ENCODE measurements around the gene BIN1.

Gene BIN1

DNA sequence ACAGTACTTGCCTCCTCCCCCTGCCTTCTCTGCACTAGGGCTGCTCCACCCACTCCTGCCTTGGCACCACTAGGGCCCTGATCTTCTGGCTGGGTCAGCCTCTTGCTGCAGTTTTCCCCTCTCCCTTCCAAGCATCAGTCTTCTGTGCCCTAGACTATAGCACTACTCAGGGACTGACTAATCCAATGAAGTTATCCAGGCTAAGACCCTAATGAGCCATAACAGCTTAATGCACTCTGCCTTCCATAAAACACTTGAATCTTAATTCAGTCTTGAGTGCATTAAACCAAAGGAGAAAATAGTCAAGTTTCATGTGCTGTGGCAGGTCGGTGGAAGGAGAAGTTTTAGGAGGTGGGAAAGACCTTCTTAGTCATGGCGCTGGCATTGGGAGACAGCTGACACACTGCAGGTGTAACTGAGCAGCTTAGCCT is 95.7 kb downstream of the BIN1 start:
- no peaks in the 10 kb centered on the region for H3K36me3 ChIP-seq (ENCODE audit: control insufficient read depth in 5 of 5, insufficient read depth in 5 of 5, low read length in 5 of 5)
- peaks cover 0 to 32% (median 0%) of the 10 kb centered on the region in 5 donors for H3K27me3 ChIP-seq (ENCODE audit: control insufficient read depth in 5 of 5, insufficient read depth in 4 of 5, low read length in 5 of 5)
- no peaks in the 10 kb centered on the region for H3K9me3 ChIP-seq (ENCODE audit: control insufficient read depth in 5 of 5, low read length in 5 of 5)
- no peak overlapping the region for H3K4me3 ChIP-seq (ENCODE audit: low read depth in 1 of 5, low read length in 5 of 5)
- peaks cover 0 to 13% (median 8%) of the 10 kb centered on the region in 5 donors for H3K4me1 ChIP-seq (ENCODE audit: control insufficient read depth in 5 of 5, insufficient read depth in 5 of 5, low read length in 5 of 5)
- no peak overlapping the region for H3K9ac ChIP-seq (ENCODE audit: low read length in 5 of 5)
- H3K27ac ChIP-seq (ENCODE audit: low read depth, low read length): no peak overlapping the region

DNA sequence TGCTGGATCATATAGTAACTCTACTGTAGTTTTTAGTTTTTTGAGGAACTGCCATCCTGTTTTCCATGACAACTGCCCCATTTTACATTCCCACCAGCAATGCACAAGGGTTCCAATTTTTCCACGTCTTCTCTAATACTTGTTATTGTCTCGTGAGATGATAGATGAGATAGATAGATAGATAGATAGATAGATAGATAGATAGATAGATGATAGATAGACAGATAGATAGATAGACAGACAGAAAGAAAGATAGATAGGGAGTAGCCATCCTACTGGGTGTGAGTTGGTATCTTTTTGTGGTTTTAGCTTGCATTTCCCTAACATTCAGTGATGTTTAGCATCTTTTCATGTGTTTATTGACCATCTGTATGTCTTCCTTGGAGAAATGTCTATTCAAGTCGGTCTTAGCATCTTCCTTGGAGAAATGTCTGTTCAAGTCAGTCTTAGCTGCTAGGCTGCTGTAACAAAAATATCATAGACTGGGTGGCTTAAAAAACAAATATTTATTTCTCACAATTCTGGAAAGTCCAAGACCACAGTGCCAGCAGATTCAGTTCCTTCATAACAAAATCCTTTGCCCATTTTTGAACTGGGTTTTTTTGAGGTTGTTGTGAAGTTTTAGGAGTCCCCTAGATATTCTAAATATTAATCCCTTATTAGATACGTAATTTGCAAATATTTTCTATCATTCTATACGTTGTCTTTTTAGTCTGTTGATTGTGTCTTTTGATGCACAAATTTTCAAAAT is 98.5 kb downstream of the BIN1 start:
- H3K4me1 ChIP-seq (ENCODE audit: control insufficient read depth in 5 of 5, insufficient read depth in 5 of 5, low read length in 5 of 5): peaks cover 0 to 13% (median 8%) of the 10 kb centered on the region in 5 donors
- H3K9me3 ChIP-seq (ENCODE audit: control insufficient read depth in 5 of 5, low read length in 5 of 5): no peaks in the 10 kb centered on the region
- H3K27me3 ChIP-seq (ENCODE audit: control insufficient read depth in 5 of 5, insufficient read depth in 4 of 5, low read length in 5 of 5): peaks cover 0 to 16% (median 0%) of the 10 kb centered on the region in 5 donors
- no peak overlapping the region for H3K9ac ChIP-seq (ENCODE audit: low read length in 5 of 5)
- H3K4me3 ChIP-seq (ENCODE audit: low read depth in 1 of 5, low read length in 5 of 5): no peak overlapping the region
- no peak overlapping the region for H3K27ac ChIP-seq (ENCODE audit: low read depth, low read length)
- no peaks in the 10 kb centered on the region for H3K36me3 ChIP-seq (ENCODE audit: control insufficient read depth in 5 of 5, insufficient read depth in 5 of 5, low read length in 5 of 5)

DNA sequence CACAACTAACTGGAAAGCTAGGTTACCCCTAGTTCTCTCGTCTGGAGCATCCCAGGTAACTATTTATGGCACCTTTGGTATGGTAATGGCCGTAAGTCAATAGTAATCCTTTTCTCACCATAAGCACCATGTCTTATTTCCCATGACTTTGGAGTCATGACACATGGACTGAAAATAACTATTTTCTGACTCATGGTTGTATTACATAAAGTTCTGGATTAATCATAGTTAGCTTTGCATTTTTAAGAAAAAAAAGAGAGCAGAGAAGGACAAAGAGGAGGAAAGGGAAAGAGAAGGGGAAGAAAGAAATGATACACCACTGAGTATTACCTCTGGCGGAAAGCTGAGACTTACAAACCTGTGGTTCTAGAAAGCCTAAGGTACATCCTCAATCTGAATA is 99.3 kb downstream of the BIN1 start:
- H3K27me3 ChIP-seq (ENCODE audit: control insufficient read depth in 5 of 5, insufficient read depth in 4 of 5, low read length in 5 of 5): peaks cover 0 to 10% (median 0%) of the 10 kb centered on the region in 5 donors
- peaks cover 0 to 13% (median 8%) of the 10 kb centered on the region in 5 donors for H3K4me1 ChIP-seq (ENCODE audit: control insufficient read depth in 5 of 5, insufficient read depth in 5 of 5, low read length in 5 of 5)
- no peak overlapping the region for H3K27ac ChIP-seq (ENCODE audit: low read depth, low read length)
- H3K4me3 ChIP-seq (ENCODE audit: low read depth in 1 of 5, low read length in 5 of 5): no peak overlapping the region
- H3K9me3 ChIP-seq (ENCODE audit: control insufficient read depth in 5 of 5, low read length in 5 of 5): no peaks in the 10 kb centered on the region
- no peak overlapping the region for H3K9ac ChIP-seq (ENCODE audit: low read length in 5 of 5)
- H3K36me3 ChIP-seq (ENCODE audit: control insufficient read depth in 5 of 5, insufficient read depth in 5 of 5, low read length in 5 of 5): no peaks in the 10 kb centered on the region

DNA sequence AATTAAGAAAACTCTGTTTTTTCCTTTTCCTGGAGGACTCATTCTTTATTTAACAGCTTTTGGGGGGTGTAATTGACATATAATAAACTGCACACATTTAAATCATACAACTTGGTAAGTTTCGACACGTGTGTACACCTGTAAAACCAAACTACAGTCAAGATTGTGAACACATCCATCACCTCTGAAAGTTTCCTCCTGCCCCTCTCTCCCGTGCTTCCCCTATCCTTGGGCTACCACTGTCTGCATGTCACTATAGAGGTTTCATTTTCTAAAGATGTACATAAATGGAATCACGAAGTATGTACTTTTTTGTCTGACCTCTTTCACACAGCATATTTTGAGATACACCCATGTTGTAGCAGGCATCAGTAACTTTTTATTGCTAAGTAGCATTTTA is 100.0 kb downstream of the BIN1 start:
- H3K27me3 ChIP-seq (ENCODE audit: control insufficient read depth in 5 of 5, insufficient read depth in 4 of 5, low read length in 5 of 5): peaks cover 0 to 8% (median 0%) of the 10 kb centered on the region in 5 donors
- H3K36me3 ChIP-seq (ENCODE audit: control insufficient read depth in 5 of 5, insufficient read depth in 5 of 5, low read length in 5 of 5): no peaks in the 10 kb centered on the region
- no peak overlapping the region for H3K9ac ChIP-seq (ENCODE audit: low read length in 5 of 5)
- no peak overlapping the region for H3K4me3 ChIP-seq (ENCODE audit: low read depth in 1 of 5, low read length in 5 of 5)
- H3K9me3 ChIP-seq (ENCODE audit: control insufficient read depth in 5 of 5, low read length in 5 of 5): no peaks in the 10 kb centered on the region
- no peak overlapping the region for H3K27ac ChIP-seq (ENCODE audit: low read depth, low read length)
- H3K4me1 ChIP-seq (ENCODE audit: control insufficient read depth in 5 of 5, insufficient read depth in 5 of 5, low read length in 5 of 5): peaks cover 0 to 7% (median 4%) of the 10 kb centered on the region in 5 donors

DNA sequence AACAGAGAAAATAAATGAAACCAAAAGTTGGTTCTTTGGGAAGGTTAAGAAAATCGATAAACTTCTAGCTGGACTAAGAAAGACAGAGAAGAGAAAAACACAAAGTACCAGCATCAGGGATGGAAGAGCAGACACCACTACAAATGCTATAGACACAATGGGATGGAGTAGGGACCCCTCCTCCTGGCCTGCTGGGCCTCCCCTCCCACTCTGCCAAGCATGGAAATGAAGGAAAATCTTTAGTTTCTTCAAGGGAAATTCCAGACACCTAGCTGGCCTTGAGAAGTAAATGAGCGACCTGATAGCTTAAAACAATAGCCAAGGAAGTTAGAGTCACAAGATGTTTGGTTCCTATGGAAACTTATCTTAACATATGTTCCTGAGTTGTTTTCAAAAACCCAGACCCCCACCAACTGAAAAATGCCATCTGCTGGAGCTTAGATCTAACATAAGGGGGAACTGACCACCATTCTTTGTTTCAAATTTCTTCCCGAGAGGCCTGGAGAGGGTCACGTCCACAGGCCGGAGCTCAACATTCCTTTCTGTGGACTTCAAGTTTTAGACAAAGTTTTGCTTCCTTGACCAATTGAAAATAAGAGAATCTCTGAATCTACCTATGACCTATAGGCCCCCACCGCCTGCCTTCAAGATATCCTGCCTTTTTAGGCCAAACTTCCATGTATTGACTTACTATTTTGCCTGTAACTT is 101.9 kb downstream of the BIN1 start:
- H3K36me3 ChIP-seq (ENCODE audit: control insufficient read depth in 5 of 5, insufficient read depth in 5 of 5, low read length in 5 of 5): no peaks in the 10 kb centered on the region
- no peaks in the 10 kb centered on the region for H3K27me3 ChIP-seq (ENCODE audit: control insufficient read depth in 5 of 5, insufficient read depth in 4 of 5, low read length in 5 of 5)
- no peak overlapping the region for H3K4me3 ChIP-seq (ENCODE audit: low read depth in 1 of 5, low read length in 5 of 5)
- no peak overlapping the region for H3K27ac ChIP-seq (ENCODE audit: low read depth, low read length)
- H3K4me1 ChIP-seq (ENCODE audit: control insufficient read depth in 5 of 5, insufficient read depth in 5 of 5, low read length in 5 of 5): no peaks in the 10 kb centered on the region
- H3K9me3 ChIP-seq (ENCODE audit: control insufficient read depth in 5 of 5, low read length in 5 of 5): no peaks in the 10 kb centered on the region
- H3K9ac ChIP-seq (ENCODE audit: low read length in 5 of 5): no peak overlapping the region

DNA sequence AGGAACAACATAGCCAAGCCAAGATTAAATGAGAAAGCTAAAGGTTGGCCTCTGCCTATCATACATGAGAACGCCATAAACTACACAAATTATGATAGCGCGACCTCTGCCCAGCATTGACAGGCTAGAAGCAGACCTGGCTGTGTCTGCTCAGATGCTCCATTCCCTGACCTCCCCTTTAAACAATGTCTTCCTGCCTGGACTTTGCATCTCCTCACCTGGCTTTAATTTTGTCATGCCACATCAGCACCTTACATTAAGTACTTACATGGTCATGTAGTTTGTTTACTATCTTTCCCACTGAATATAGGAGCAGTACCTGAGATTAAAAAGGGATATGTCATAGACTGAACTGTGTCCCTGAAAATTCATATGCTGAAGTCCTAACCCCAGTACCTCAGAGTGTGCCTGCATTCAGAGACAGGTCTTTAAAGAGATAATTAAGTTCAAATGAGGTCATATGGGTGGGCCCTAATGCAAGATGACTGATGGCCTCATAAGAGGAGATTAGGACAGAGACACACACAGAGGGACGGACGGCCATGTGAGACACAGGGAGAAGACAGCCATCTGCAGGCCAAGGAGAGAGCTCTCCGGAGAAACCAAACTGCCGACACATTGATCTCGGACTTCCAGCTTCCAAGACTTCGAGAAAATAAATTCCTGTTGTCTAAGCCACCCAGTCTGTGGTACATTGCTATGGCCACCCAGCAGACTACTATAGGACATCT is 103.7 kb downstream of the BIN1 start:
- Histone ChIP-seq H3K4me1 (ENCODE audit: control insufficient read depth in 5 of 5, insufficient read depth in 5 of 5, low read length in 5 of 5) (no peaks in the 10 kb centered on the region), H3K27me3 (ENCODE audit: control insufficient read depth in 5 of 5, insufficient read depth in 4 of 5, low read length in 5 of 5) (no peaks in the 10 kb centered on the region), H3K27ac (ENCODE audit: low read depth, low read length) (no peak overlapping the region), H3K36me3 (ENCODE audit: control insufficient read depth in 5 of 5, insufficient read depth in 5 of 5, low read length in 5 of 5) (no peaks in the 10 kb centered on the region), H3K9me3 (ENCODE audit: control insufficient read depth in 5 of 5, low read length in 5 of 5) (no peaks in the 10 kb centered on the region), H3K4me3 (ENCODE audit: low read depth in 1 of 5, low read length in 5 of 5) (no peak overlapping the region), H3K9ac (ENCODE audit: low read length in 5 of 5) (no peak overlapping the region)

DNA sequence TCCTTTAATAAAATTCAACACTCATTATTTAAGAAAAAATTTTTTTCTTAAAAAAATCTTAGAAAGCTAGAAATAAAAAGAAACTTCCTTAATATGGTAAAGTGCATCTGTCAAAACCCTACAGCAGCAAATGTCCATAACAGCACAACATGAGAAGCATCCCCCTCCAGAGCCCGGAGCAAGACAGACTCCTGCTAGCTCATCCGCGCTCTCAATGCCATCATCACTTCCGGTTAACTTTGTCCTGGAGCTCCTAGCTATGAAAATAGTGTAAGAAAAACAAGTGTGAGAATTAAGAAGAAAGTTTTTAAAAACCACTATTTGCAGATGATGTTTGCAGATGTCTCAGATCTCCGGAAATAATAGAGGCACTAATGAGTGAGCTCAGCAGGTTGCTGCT is 105.2 kb downstream of the BIN1 start:
- Histone ChIP-seq H3K27ac (ENCODE audit: low read depth, low read length) (no peak overlapping the region), H3K4me3 (ENCODE audit: low read depth in 1 of 5, low read length in 5 of 5) (no peak overlapping the region), H3K9ac (ENCODE audit: low read length in 5 of 5) (no peak overlapping the region), H3K27me3 (ENCODE audit: control insufficient read depth in 5 of 5, insufficient read depth in 4 of 5, low read length in 5 of 5) (no peaks in the 10 kb centered on the region), H3K36me3 (ENCODE audit: control insufficient read depth in 5 of 5, insufficient read depth in 5 of 5, low read length in 5 of 5) (no peaks in the 10 kb centered on the region), H3K9me3 (ENCODE audit: control insufficient read depth in 5 of 5, low read length in 5 of 5) (no peaks in the 10 kb centered on the region), H3K4me1 (ENCODE audit: control insufficient read depth in 5 of 5, insufficient read depth in 5 of 5, low read length in 5 of 5) (no peaks in the 10 kb centered on the region)

DNA sequence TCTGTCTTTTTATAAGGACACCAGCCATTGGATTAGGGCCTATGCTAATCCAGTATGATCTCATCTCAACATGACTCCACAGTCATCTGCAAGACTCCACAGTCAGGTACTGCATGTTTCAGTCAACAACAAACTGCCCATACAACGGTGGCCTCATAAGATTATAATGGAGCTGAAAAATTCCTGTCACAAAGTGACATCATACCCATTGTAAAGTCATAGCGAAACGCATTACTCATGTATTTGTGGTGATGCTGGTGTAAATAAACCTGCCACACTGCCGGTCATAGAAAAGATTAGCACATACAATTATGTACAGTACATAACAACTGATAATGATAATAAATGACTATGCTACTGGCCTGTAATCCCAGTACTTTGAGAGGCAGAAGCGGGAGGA is 106.0 kb downstream of the BIN1 start:
- H3K27ac ChIP-seq (ENCODE audit: low read depth, low read length): no peak overlapping the region
- no peaks in the 10 kb centered on the region for H3K36me3 ChIP-seq (ENCODE audit: control insufficient read depth in 5 of 5, insufficient read depth in 5 of 5, low read length in 5 of 5)

DNA sequence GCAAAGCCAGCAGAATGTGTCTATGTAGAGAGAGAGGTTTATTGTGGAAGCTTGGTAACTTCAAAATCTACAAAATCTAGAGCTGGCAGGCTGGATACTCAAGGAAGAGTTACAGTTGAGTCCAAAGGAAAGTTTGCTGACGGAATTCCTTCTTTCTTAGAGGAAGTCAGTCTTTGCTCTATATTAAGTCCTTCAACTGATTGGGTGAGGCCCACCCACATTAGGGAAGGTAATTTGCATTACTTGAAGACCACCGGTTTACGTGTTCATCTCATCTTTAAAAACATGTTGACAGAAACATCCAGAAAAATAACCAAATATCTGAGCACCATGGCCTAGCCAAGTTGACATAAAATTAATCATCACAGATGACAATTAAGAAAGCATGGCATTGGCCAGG is 106.8 kb downstream of the BIN1 start:
- Histone ChIP-seq H3K9ac (ENCODE audit: low read length in 5 of 5) (no peak overlapping the region), H3K36me3 (ENCODE audit: control insufficient read depth in 5 of 5, insufficient read depth in 5 of 5, low read length in 5 of 5) (no peaks in the 10 kb centered on the region), H3K4me3 (ENCODE audit: low read depth in 1 of 5, low read length in 5 of 5) (no peak overlapping the region), H3K27me3 (ENCODE audit: control insufficient read depth in 5 of 5, insufficient read depth in 4 of 5, low read length in 5 of 5) (no peaks in the 10 kb centered on the region), H3K27ac (ENCODE audit: low read depth, low read length) (no peak overlapping the region), H3K9me3 (ENCODE audit: control insufficient read depth in 5 of 5, low read length in 5 of 5) (no peaks in the 10 kb centered on the region), H3K4me1 (ENCODE audit: control insufficient read depth in 5 of 5, insufficient read depth in 5 of 5, low read length in 5 of 5) (no peaks in the 10 kb centered on the region)

More for the DNA sequence above, 106.0 kb downstream of the BIN1 start:
- no peaks in the 10 kb centered on the region for H3K9me3 ChIP-seq (ENCODE audit: control insufficient read depth in 5 of 5, low read length in 5 of 5)
- no peaks in the 10 kb centered on the region for H3K4me1 ChIP-seq (ENCODE audit: control insufficient read depth in 5 of 5, insufficient read depth in 5 of 5, low read length in 5 of 5)
- H3K4me3 ChIP-seq (ENCODE audit: low read depth in 1 of 5, low read length in 5 of 5): no peak overlapping the region
- H3K9ac ChIP-seq (ENCODE audit: low read length in 5 of 5): no peak overlapping the region
- H3K27me3 ChIP-seq (ENCODE audit: control insufficient read depth in 5 of 5, insufficient read depth in 4 of 5, low read length in 5 of 5): no peaks in the 10 kb centered on the region
